K562 (cell line): ENCODE data around the gene ZBTB48. TPM values are rescaled to one million over a fixed set of nuclear protein-coding genes. Genes with fewer than 3 reads are reported as not detected.

Source experiments
- BRCA1 ChIP-seq, 2 experiments: fragments of 450-650 bp in 1 of 2; sonication (generic) in 1 of 2; formaldehyde crosslinking in 1 of 2; IDR thresholded peaks; 2 replicates each; pipeline versions ENCODE4 v1.5.0 to v1.6.1; 2017 to 2020; ENCODE audit warnings: mild to moderate bottlenecking in 1 of 2, missing genetic modification reagents in 1 of 2
- CCNT2 ChIP-seq: IDR thresholded peaks from 2 replicates; pipeline ENCODE4 v1.6.1; 2011; ENCODE audit warnings: borderline replicate concordance, low read depth, mild to moderate bottlenecking, moderate library complexity, mixed read lengths, low read length; ENCODE audit not compliant: insufficient read length; ENCODE audit errors: extremely low read depth
- CREB3 ChIP-seq: fragments of 450-650 bp; conservative IDR thresholded peaks from 2 replicates; pipeline ENCODE4 v1.6.1; 2016; ENCODE audit warnings: missing genetic modification characterization, low read depth, mild to moderate bottlenecking, missing compliant biosample characterization, moderate library complexity
- CREBBP ChIP-seq: IDR thresholded peaks from one replicate; pipeline ENCODE4 v1.6.1; 2012; ENCODE audit warnings: low read depth, mild to moderate bottlenecking, control low read depth, inconsistent platforms, low read length
- ETV5 ChIP-seq: sonication (generic); formaldehyde crosslinking; IDR thresholded peaks from 2 replicates; pipeline ENCODE4 v1.4.0; 2020; ENCODE audit warnings: low read depth, mild to moderate bottlenecking, missing genetic modification reagents
- GTF2F1 ChIP-seq: IDR thresholded peaks from 2 replicates; pipeline ENCODE4 v1.6.1; 2011; ENCODE audit warnings: low read depth, low read length, improper control_type of control experiment
- HMG20A ChIP-seq: fragments of 450-650 bp; formaldehyde crosslinking; conservative IDR thresholded peaks from 2 replicates; pipeline ENCODE4 v1.4.0; 2020; ENCODE audit warnings: mild to moderate bottlenecking, mixed read lengths
- ILF3 ChIP-seq: fragments of 450-650 bp; IDR thresholded peaks from 2 replicates; pipeline ENCODE4 v1.6.1; 2018; ENCODE audit warnings: antibody characterized with exemption, mild to moderate bottlenecking, moderate library complexity, borderline replicate concordance
- KDM2B ChIP-seq: fragments of 250-450 bp; sonication (Bioruptor Pico); IDR thresholded peaks from 2 replicates; pipeline ENCODE4 v1.8.0; 2021; ENCODE audit warnings: mild to moderate bottlenecking, moderate library complexity
- L3MBTL2 ChIP-seq: fragments of 450-650 bp; IDR thresholded peaks from 2 replicates; pipeline ENCODE4 v1.6.1; 2016; ENCODE audit warnings: mild to moderate bottlenecking, moderate library complexity
- NONO ChIP-seq, 2 experiments: fragments of 200-400 bp in 1 of 2; fragments of 450-650 bp in 1 of 2; formaldehyde crosslinking in 1 of 2; IDR thresholded peaks; 2 replicates each; pipeline ENCODE4 v1.6.1; 2017; ENCODE audit warnings: low read depth in 2 of 2, mild to moderate bottlenecking in 2 of 2, moderate library complexity in 2 of 2, low read length in 1 of 2
- NR1H2 ChIP-seq: sonication (generic); formaldehyde crosslinking; IDR thresholded peaks from 2 replicates; pipeline ENCODE4 v1.4.0; 2020; ENCODE audit warnings: mild to moderate bottlenecking, missing genetic modification reagents
- PURB ChIP-seq: sonication (generic); formaldehyde crosslinking; IDR thresholded peaks from 2 replicates; pipeline ENCODE4 v1.9.0; 2021; ENCODE audit warnings: low read depth, mild to moderate bottlenecking, missing genetic modification reagents
- SAP30 ChIP-seq: fragments of 200-600 bp; sonication (generic); IDR thresholded peaks from 2 replicates; pipeline ENCODE4 v1.6.1; 2012; ENCODE audit warnings: borderline replicate concordance, low read depth, mild to moderate bottlenecking, moderate library complexity, low read length, control low read depth, inconsistent platforms; ENCODE audit not compliant: insufficient read depth, poor library complexity, severe bottlenecking
- TCF3 ChIP-seq: sonication (generic); formaldehyde crosslinking; IDR thresholded peaks from 2 replicates; pipeline ENCODE4 v1.4.0; 2020; ENCODE audit warnings: mild to moderate bottlenecking, missing genetic modification reagents
- UBTF ChIP-seq, 2 experiments: IDR thresholded peaks; 2 replicates each; pipeline ENCODE4 v1.6.1; 2012; ENCODE audit warnings: improper control_type of control experiment in 2 of 2, low read depth in 2 of 2, low read length in 2 of 2, borderline replicate concordance in 1 of 2
- WHSC1 ChIP-seq: IDR thresholded peaks from one replicate; pipeline ENCODE4 v1.6.1; 2012; ENCODE audit warnings: low read length, control low read depth, inconsistent platforms
- ZNF282 ChIP-seq: sonication (generic); formaldehyde crosslinking; IDR thresholded peaks from 2 replicates; pipeline ENCODE4 v1.8.1; 2023; ENCODE audit warnings: missing genetic modification reagents
- ZNF778 ChIP-seq: fragments of 450-650 bp; formaldehyde crosslinking; IDR thresholded peaks from 2 replicates; pipeline ENCODE4 v1.4.0; 2020; ENCODE audit warnings: mild to moderate bottlenecking, moderate library complexity
- polyA plus RNA-seq, 8 experiments: library from polyadenylated mRNA; depleted of rRNA in 4 of 8; stranded (reverse) in 5 of 8; unstranded in 3 of 8; fragments of >200 nt; fragmentation: Nextera tagmentation in 2 of 8; fragmentation: Illumina TruSeq in 1 of 8; extraction: Ambion mirVana in 2 of 8; extraction: Trizol in 1 of 8; gene quantifications; 2 replicates each; pipeline versions ENCODE4 v1.2.1 to v1.2.3, GENCODE V29; 2011 to 2014; ENCODE audit warnings: inconsistent platforms in 1 of 8, missing spikeins in 1 of 8
- total RNA-seq, 7 experiments: library from RNA; depleted of rRNA in 6 of 7; stranded (reverse); fragments of >200 nt in 6 of 7; fragmentation: Illumina TruSeq in 2 of 7; extraction: Trizol in 2 of 7; gene quantifications; 2 replicates each; pipeline versions ENCODE4 v1.2.1 to v1.2.3, GENCODE V29; 2011 to 2021; ENCODE audit warnings: low replicate concordance in 1 of 7
- TF ChIP-seq, protein P1 (sequence below): fragments of 250-450 bp; sonication (Bioruptor Pico); IDR thresholded peaks from 2 replicates; pipeline ENCODE4 v1.4.0; 2020; ENCODE audit warnings: borderline replicate concordance

ZBTB48 gene
- total and polyA plus RNA-seq, 9 of the 15 experiments (the other 6 are each of a cell fraction or from before 2014, with no cell fraction given) = 1.9 to 66.9 (median 29.5) TPM

GRCh38 chr1:6601923-6602668 lies 22.3 kb downstream of the ZBTB48 start (continued):
- TF ChIP-seq L3MBTL2 = peak; percentile 85
- peak; percentile 16; the same call in 1 of the 2 replicates for TF ChIP-seq ILF3
- no peak for TF ChIP-seq ZNF778 (CRISPR knock-in tag)
- TF ChIP-seq WHSC1 = no peak
- peak; percentile 17 for TF ChIP-seq CCNT2
- no peak for TF ChIP-seq BRCA1 (IDR thresholded peaks at IDR 0.05)
- no peak for TF ChIP-seq BRCA1 (CRISPR knock-in tag; IDR thresholded peaks at IDR 0.05)
- peak; percentile 96 for TF ChIP-seq SAP30
- 0 out of 2 replicates have a peak, but pooled peaks have one; percentile 33 for TF ChIP-seq NR1H2
- TF ChIP-seq HMG20A (CRISPR knock-in tag) = no peak
- TF ChIP-seq PURB (CRISPR knock-in tag) = no peak
- peak in 1 of 2 experiments; percentile 40; a peak in 1 of 4 replicates for TF ChIP-seq NONO (IDR thresholded peaks at IDR 0.05; ENCODE audit: low read depth in 2 of 2, low read length in 1 of 2)
- no peak for TF ChIP-seq CREB3 (tag)
- TF ChIP-seq, protein P1, sequence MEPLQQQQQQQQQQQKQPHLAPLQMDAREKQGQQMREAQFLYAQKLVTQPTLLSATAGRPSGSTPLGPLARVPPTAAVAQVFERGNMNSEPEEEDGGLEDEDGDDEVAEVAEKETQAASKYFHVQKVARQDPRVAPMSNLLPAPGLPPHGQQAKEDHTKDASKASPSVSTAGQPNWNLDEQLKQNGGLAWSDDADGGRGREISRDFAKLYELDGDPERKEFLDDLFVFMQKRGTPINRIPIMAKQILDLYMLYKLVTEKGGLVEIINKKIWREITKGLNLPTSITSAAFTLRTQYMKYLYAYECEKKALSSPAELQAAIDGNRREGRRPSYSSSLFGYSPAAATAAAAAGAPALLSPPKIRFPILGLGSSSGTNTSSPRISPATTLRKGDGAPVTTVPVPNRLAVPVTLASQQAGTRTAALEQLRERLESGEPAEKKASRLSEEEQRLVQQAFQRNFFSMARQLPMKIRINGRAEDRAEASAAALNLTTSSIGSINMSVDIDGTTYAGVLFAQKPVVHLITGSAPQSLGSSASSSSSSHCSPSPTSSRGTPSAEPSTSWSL (CRISPR knock-in tag) = 0 out of 2 replicates have a peak, but pooled peaks have one; percentile 26
- peak; percentile 2; the same call in 1 of the 2 replicates for TF ChIP-seq TCF3
- no peak for TF ChIP-seq CREBBP
- no peak for TF ChIP-seq ZNF282 (CRISPR knock-in tag)
- 0 out of 2 replicates have a peak, but pooled peaks have one; percentile 42 for TF ChIP-seq KDM2B
- TF ChIP-seq GTF2F1 = 0 out of 2 replicates have a peak, but pooled peaks have one; percentile 53
- peak; percentile 3; the same call in 1 of the 2 replicates for TF ChIP-seq ETV5
- peak; percentile 47 to 74; a peak in 3 of 4 replicates for TF ChIP-seq UBTF (IDR thresholded peaks at IDR 0.05; ENCODE audit: borderline replicate concordance in 1 of 2, low read depth in 2 of 2, low read length in 2 of 2)
